Lung (tissue), 12 donors: Measurements from ENCODE around the gene NFKBIE. TPM values are rescaled to one million over a fixed set of nuclear protein-coding genes. Genes with fewer than 3 reads are reported as not detected.

Experiments
- ATAC-seq: fragments of 200-7000 bp; cut with Tn5 transposase; one replicate; pipeline ENCODE4 v1.9.1; 2020; ENCODE audit warnings: moderate number of reproducible peaks; ENCODE audit not compliant: insufficient read depth, low FRiP score
- DNase-seq, 3 donors: peaks; one replicate each; pipeline ENCODE4 v3.0.0-alpha.2; 2013 to 2017
- H3K27ac ChIP-seq, 2 donors: one replicate each; pipeline ENCODE4 v1.5.1; 2013; ENCODE audit warnings: mild to moderate bottlenecking in 2 of 2, moderate library complexity in 2 of 2, control low read depth in 1 of 2, inconsistent platforms in 1 of 2, low read depth in 1 of 2, low read length in 1 of 2
- H3K27me3 ChIP-seq, 3 donors: one replicate each; pipeline ENCODE4 v1.5.1; 2013; ENCODE audit warnings: low read length in 2 of 3; ENCODE audit not compliant: control insufficient read depth in 3 of 3, insufficient read depth in 3 of 3
- H3K36me3 ChIP-seq, 4 donors: one replicate each; pipeline ENCODE4 v1.5.1; 2013; ENCODE audit warnings: low read length in 4 of 4, mild to moderate bottlenecking in 1 of 4, moderate library complexity in 1 of 4; ENCODE audit not compliant: control insufficient read depth in 4 of 4, insufficient read depth in 4 of 4
- H3K4me1 ChIP-seq, 5 donors: one replicate each; pipeline ENCODE4 v1.5.1; 2013; ENCODE audit warnings: low read length in 5 of 5, mild to moderate bottlenecking in 2 of 5, moderate library complexity in 1 of 5; ENCODE audit not compliant: control insufficient read depth in 5 of 5, insufficient read depth in 5 of 5
- H3K4me3 ChIP-seq: one replicate; pipeline ENCODE4 v1.5.1; 2013; ENCODE audit warnings: mild to moderate bottlenecking, control low read depth, moderate library complexity
- H3K9ac ChIP-seq, 2 donors: one replicate each; pipeline ENCODE4 v1.5.1; 2013; ENCODE audit warnings: low read length in 2 of 2, control low read depth in 1 of 2; ENCODE audit not compliant: insufficient read depth in 1 of 2
- H3K9me3 ChIP-seq, 4 donors: one replicate each; pipeline ENCODE4 v1.5.1; 2013; ENCODE audit warnings: low read length in 3 of 4, mild to moderate bottlenecking in 1 of 4, moderate library complexity in 1 of 4; ENCODE audit not compliant: control insufficient read depth in 4 of 4, insufficient read depth in 3 of 4
- WGBS, 2 donors: extraction: QIAGEN DNeasy Blood & Tissue Kit; methylation state at CpG; one replicate each; pipeline ENCODE4 v1.1.7; 2013; 5-methylcytosine and 5-hydroxymethylcytosine counted together
- polyA plus RNA-seq, 2 donors: library from polyadenylated mRNA; stranded (reverse); fragments of 200-250 nt; gene quantifications; one replicate each; pipeline ENCODE4 v1.2.1, GENCODE V29; 2013
- total RNA-seq, 2 donors: library from RNA; depleted of rRNA in 1 of 2; stranded (reverse); fragments of >200 nt in 1 of 2; gene quantifications; one replicate each; pipeline ENCODE4 v1.2.1, GENCODE V29; 2014 to 2021
- TF ChIP-seq, protein P1 (sequence below): IDR thresholded peaks from 2 replicates; pipeline ENCODE4 v1.5.1; 2012; ENCODE audit warnings: mild to moderate bottlenecking; ENCODE audit errors: control extremely low read depth, extremely low read depth
- donor health status: control.
- donor health status: control.
- donor health status: Bipolar disorder and iron deficiency.
- donor health status: healthy.
- donor health status: DM: yes; HTN: yes; CAD: no.

The NFKBIE gene
- total and polyA plus RNA-seq, 4 donors: 13.1 to 40.6 (median 20.4) TPM

DNA sequence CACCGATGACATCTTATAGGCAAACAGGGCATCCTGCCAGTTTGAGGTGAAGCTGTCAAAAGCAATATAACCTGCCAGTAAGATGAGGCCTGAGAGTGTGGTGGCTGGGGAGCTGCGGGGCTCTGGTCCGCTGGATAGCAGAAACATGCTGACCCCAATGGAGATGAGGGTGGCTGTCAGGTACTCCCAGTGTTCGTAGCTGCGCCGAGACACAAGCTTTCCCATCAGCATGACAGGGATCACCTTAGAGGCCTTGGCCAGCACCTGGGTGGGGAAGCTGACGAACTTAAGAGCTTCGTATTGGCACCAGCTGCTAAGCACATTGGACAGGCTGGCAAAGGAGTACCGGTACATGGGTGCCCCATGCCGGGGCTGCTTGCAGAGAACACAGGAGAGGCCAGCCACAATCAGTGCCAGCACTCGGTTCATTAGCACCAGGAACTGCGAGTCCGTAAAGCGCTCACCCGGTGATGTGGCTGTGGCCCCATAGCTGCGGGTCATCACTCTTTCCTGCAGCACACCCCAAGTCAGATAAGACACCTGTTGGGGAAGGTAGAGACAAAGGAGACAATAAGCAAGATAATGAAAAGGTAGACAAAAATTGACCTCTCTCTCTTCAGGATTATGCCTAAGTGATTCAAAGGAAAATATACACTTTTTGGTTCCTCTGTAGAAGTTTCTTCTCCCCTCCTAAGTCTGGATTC, 10.1 kb downstream of the NFKBIE start:
- Histone ChIP-seq H3K4me3 (no peak overlapping the region), H3K9me3 (no peaks in the 10 kb centered on the region), H3K9ac (no peak overlapping the region), H3K36me3 (peaks cover 36 to 46% (median 42%) of the 10 kb centered on the region in 4 donors), H3K4me1 (peaks cover 0 to 19% (median 5%) of the 10 kb centered on the region in 5 donors), H3K27ac (no peak overlapping the region), H3K27me3 (no peaks in the 10 kb centered on the region)
- DNase-seq (no peak), ATAC-seq (no peak)
- 77 to 83% methylated on average over 16 of the region's 16 CpGs for WGBS, 2 donors
- TF ChIP-seq, protein P1, sequence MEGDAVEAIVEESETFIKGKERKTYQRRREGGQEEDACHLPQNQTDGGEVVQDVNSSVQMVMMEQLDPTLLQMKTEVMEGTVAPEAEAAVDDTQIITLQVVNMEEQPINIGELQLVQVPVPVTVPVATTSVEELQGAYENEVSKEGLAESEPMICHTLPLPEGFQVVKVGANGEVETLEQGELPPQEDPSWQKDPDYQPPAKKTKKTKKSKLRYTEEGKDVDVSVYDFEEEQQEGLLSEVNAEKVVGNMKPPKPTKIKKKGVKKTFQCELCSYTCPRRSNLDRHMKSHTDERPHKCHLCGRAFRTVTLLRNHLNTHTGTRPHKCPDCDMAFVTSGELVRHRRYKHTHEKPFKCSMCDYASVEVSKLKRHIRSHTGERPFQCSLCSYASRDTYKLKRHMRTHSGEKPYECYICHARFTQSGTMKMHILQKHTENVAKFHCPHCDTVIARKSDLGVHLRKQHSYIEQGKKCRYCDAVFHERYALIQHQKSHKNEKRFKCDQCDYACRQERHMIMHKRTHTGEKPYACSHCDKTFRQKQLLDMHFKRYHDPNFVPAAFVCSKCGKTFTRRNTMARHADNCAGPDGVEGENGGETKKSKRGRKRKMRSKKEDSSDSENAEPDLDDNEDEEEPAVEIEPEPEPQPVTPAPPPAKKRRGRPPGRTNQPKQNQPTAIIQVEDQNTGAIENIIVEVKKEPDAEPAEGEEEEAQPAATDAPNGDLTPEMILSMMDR: no peak

DNA sequence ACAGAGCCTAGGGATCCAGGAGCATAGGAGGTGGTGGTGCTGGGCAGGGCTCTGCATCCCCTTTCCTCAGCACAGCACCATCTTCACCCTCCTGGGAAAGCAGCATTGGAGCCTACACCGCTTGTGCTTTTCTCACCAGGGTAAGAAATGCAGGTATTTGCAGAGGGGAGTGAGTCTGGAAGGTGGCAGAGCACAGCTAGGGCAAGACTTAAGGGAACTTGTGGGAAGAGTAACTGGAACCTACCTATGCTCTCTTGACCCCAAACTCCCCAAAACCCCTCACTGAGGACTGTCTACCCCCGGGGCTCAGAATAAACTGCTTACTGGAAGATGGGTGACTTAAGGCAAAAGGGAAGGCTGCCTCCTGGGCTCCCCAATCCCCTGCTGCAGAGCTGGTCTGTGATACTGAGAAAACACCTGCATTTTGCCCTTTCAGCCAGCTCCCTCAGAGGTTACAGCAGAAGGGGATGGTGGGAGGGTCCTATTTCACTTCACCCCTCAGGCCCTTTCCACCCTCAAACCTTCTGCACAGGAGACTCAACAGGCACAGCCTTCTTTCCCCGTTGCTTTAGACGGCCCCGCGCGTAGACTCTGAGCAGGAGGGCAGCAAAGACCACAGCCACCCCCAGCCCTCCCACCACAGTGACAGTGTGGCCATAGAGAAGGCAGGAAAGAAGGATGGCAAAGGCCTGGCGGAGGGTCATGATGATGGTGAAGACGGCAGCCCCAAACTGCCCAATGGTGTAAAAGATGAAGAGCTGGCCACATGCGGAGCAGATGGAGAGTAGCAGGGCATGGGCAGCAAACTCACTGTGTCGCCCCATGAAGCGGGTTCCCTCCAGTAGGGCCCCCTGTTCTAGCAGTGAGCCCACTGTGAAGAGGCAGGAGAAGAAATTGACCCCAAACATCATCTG, 10.9 kb downstream of the NFKBIE start:
- H3K4me1 ChIP-seq: peaks cover 0 to 19% (median 5%) of the 10 kb centered on the region in 5 donors
- H3K27ac ChIP-seq: no peak overlapping the region
- 83 to 89% methylated on average over 12 of the region's 12 CpGs for WGBS, 2 donors

DNA sequence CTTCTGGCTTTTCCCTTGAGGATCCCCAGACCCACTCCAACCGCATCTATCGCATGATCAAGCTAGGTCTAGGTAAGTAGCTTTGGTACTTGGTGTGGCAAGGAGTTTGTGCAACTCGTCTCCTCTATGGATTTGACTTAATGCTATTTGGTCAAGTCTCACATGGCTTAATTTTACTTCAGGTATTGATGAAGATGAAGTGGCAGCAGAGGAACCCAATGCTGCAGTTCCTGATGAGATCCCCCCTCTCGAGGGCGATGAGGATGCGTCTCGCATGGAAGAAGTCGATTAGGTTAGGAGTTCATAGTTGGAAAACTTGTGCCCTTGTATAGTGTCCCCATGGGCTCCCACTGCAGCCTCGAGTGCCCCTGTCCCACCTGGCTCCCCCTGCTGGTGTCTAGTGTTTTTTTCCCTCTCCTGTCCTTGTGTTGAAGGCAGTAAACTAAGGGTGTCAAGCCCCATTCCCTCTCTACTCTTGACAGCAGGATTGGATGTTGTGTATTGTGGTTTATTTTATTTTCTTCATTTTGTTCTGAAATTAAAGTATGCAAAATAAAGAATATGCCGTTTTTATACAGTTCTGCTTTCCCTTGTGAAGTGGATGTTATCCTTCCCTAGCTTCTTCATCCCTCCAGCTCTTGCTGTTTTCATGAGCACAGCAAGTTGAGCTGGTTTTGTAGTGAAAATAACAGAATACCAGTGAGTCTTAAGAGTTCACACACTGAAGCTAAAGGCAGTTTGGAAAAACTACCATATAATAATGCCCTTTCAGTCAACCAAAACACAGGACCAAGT, 11.8 kb downstream of the NFKBIE start:
- Histone ChIP-seq H3K36me3 (peaks cover 46 to 60% (median 53%) of the 10 kb centered on the region in 4 donors), H3K27ac (no peak overlapping the region), H3K9me3 (no peaks in the 10 kb centered on the region), H3K27me3 (no peaks in the 10 kb centered on the region), H3K4me3 (no peak overlapping the region), H3K9ac (no peak overlapping the region), H3K4me1 (peaks cover 7 to 29% (median 13%) of the 10 kb centered on the region in 5 donors)
- TF ChIP-seq, protein P1: no peak
- DNase-seq (no peak), ATAC-seq (no peak)
- 71 to 73% methylated on average over 10 of the region's 10 CpGs for WGBS, 2 donors

More for the DNA sequence above, 10.9 kb downstream of the NFKBIE start:
- TF ChIP-seq, protein P1: no peak
- ATAC-seq (no peak), DNase-seq (no peak)
- Histone ChIP-seq H3K36me3 (peaks cover 44 to 51% (median 45%) of the 10 kb centered on the region in 4 donors), H3K4me3 (no peak overlapping the region), H3K27me3 (no peaks in the 10 kb centered on the region), H3K9ac (no peak overlapping the region), H3K9me3 (no peaks in the 10 kb centered on the region)
